GM21390 (cell line): ENCODE results near the gene LRRC71.
"Not testable (repeated sequence)": the region's sequence is repeated elsewhere in the genome, so short reads cannot be mapped to it uniquely, and the experiment has no call there.

Experiments used
- ATAC-seq: cut with Tn5 transposase; IDR thresholded peaks from one replicate; pipeline ENCODE4 v1.9.1; 2021; ENCODE audit not compliant: unreplicated experiment

LRRC71 gene

GRCh38 chr1:156926695-156927094 lies 6.3 kb downstream of the LRRC71 start:
- not testable (repeated sequence) for ATAC-seq

- ATAC-seq = no peak
Measured at GRCh38 chr1:156927215-156928042, 7.0 kb downstream of the LRRC71 start.

DNA sequence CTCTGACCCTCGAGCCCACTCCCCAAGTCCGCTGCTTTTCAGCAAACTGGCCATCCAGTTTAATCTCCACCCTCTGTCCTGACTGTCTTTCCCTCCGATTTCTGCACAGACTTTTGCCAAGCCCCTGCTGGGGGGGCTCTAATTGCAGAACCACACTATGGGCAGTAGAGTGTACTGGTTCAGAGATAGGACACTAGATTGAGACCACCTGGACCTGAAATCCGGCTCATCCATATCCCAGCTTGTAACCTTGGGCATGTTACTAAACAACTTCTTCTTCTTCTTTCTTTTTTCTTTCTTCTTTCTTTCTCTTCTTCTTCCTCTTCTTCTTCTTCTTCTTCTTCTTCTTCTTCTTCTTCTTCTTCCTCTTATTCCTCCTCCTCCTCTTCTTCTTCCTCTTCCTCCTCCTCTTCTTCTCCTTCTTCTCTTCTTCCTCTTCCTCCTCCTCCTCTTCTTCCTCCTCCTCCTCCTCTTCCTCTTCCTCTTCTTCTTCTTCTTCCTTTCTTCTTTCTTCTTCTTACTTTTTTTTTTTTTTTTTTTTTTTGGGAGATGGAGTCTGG lies 7.7 kb downstream of the LRRC71 start:
- ATAC-seq = no peak

DNA sequence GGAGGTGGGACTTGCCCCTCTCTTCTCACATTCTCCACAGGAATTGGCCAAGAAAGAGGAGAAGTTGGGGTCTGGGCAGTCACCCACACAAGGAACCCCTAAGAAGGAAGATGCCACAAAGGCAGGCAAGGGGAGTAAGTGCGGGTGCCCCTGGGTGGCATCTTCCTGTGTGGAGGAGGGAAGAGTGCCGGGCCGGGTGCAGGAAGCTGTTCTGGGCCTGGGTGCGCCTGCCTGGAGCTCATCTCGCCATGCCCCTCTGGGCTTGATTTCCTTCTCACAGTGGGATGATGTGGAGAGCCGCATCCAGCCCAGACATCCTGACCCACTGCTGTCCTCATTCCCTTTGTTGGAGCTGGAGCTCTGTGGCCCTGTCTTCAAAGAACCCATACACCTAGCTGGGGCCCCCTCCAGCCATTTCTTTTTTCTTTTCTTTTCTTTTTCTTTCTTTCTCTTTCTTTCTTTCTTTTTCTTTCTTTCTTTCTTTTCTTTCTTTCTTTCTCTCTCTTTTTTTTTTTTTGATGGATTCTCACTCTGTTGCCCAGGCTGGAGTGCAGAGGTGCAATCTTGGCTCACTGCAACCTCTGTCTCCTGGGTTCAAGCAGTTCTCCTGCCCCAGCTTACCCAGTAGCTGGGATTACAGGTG lies 9.3 kb downstream of the LRRC71 start:
- no peak for ATAC-seq

GRCh38 chr1:156930483-156930882 lies 10.1 kb downstream of the LRRC71 start:
- ATAC-seq = no peak

- ATAC-seq = no peak
Measured at GRCh38 chr1:156931211-156931952, 10.9 kb downstream of the LRRC71 start.

GRCh38 chr1:156931974-156932710 lies 11.7 kb downstream of the LRRC71 start:
- no peak for ATAC-seq

GRCh38 chr1:156933136-156933535 lies 12.7 kb downstream of the LRRC71 start:
- ATAC-seq = no peak

DNA sequence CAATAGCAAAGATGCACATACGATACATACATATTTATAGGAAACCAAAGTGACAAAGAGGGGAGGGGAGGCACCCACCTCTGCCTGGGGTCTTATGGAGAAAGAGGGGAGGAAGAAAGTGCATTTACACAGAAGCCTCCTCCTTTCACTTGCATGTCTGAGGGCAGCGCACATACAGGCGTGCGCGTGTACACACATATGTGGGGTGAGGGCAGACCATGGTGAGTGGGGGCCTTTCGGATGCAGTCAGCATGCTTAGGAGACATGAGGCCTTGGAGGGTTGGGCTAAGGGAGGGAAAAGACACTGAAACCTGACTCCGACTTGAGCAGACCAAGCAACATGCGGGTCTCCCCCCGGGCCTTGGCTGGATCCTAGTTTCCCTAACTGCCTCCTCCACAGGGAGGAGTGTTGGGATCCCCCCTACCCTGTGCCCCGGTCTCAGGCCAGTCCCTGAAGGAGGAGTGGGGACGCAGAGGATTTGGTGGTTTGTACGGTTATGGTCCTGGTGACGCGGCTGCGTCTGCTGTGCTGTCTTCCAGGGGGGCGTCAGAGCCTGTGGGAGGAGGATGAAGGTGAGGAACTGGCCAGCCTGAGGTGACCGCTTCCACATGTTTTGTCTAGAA lies 15.2 kb downstream of the LRRC71 start:
- ATAC-seq = no peak

GRCh38 chr1:156936191-156936590 lies 15.8 kb downstream of the LRRC71 start:
- no peak for ATAC-seq

- ATAC-seq = no peak
Measured at GRCh38 chr1:156936721-156937220, 16.3 kb downstream of the LRRC71 start.

- ATAC-seq = no peak
Measured at GRCh38 chr1:156937883-156938282, 17.5 kb downstream of the LRRC71 start.

- no peak for ATAC-seq
Measured at GRCh38 chr1:156938813-156939212, 18.4 kb downstream of the LRRC71 start.

GRCh38 chr1:156939786-156940334 lies 19.4 kb downstream of the LRRC71 start:
- no peak for ATAC-seq

- no peak for ATAC-seq
Measured at GRCh38 chr1:156941675-156942074, 21.2 kb downstream of the LRRC71 start.

DNA sequence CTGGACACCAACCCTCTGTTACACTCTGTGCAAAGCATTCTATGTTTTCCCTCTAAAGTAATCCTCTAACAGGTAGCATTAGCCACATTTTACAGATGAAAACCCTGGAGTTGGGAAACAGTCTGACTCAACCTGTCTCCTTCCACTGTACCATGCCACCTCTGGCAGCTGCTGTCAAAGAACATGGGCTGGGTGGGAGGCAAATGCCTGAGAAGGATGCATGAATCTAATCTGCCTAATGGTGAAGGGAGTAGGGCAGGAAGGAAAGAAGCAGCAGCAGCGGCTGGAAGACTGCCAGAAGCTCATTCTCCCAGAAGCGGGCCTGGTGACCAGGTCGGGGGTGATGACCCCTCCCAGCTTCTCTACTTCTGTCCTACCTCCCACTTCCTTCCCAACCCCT lies 21.7 kb downstream of the LRRC71 start:
- no peak for ATAC-seq

- no peak for ATAC-seq
Measured at GRCh38 chr1:156942576-156942975, 22.1 kb downstream of the LRRC71 start.

DNA sequence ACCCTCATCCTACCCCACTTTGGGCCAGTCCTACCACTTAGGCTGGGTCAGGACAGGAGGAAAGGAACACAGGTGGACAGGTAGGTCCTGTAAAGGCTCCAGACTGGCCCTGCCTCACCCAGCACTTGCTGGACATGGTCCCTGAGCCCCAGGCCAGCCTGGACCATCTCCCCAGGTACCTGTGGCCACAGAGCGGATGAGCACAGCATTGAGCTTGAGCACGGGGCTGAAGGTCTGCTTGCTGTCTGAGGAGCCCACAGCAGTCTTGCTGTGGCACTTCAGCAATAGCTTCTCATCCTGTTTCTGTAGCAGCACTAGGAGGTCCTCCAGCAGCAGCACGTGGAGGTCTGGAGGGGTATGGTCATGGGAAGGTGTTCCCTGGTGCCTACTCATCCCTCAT lies 23.3 kb downstream of the LRRC71 start:
- no peak for ATAC-seq

GRCh38 chr1:156944268-156944667 lies 23.8 kb downstream of the LRRC71 start:
- no peak for ATAC-seq

- ATAC-seq = no peak
Measured at GRCh38 chr1:156944848-156945247, 24.4 kb downstream of the LRRC71 start.
